ENCODE measurements around the gene CLIC1. TPM values are rescaled to one million over a fixed set of nuclear protein-coding genes. Genes with fewer than 3 reads are reported as not detected.

CLIC1 gene
- total RNA-seq, 1 donor from 2014 or later = 281 TPM

DNA sequence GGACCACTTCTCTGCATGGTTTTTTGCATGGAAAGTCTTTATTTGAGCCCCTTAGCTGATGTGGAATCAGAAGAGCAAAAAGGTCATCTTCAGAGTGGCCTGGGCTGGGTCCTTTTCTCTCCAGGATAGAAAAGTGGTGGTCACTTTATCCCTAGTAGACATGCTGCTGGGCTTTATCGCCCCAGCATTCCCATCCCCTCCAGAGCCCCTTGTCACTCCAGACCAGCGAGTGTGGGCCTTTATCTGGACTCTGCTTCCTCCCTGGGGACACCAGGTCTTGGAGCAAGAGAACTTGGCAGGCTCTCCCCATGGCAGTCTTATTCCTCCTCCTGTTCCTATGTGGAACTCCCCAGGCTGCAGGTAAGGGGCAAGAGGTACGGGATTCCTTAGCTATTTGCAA, 29.7 kb downstream of the CLIC1 start, which contains the start of gene LY6G6F:
TSS of gene LY6G6F (plus strand) at position 268 of the 400 bp plus-strand sequence. CDS start at position 309, 41 bp downstream.
- Histone ChIP-seq H3K9me3 (no peaks in the 10 kb centered on the region), H3K4me3 (no peak within 1 kb of the TSS), H3K27ac (no peak within 1 kb of the TSS), H3K4me1 (peaks cover 6 to 11% of the 10 kb centered on the region in 2 donors), H3K27me3 (no peaks in the 10 kb centered on the region), H3K36me3 (no peaks in the 10 kb centered on the region)
- no peak for TF ChIP-seq CTCF (IDR thresholded peaks at IDR 0.05)
- intact Hi-C loops (cut with DNase I) = no loop called here
- no peak for DNase-seq (ENCODE audit: low spot score in 2 of 2)

- no peak for DNase-seq (ENCODE audit: low spot score in 2 of 2)
- Histone ChIP-seq H3K27ac (no peak overlapping the region), H3K27me3 (no peaks in the 10 kb centered on the region), H3K4me3 (no peak overlapping the region), H3K9me3 (no peaks in the 10 kb centered on the region), H3K36me3 (no peaks in the 10 kb centered on the region), H3K4me1 (peaks cover 11 to 18% of the 10 kb centered on the region in 2 donors)
- TF ChIP-seq CTCF (IDR thresholded peaks at IDR 0.05) = no peak
- intact Hi-C loops (cut with DNase I) = no loop called here
These were observed 30.4 kb downstream of the CLIC1 start for GRCh38 chr6:31705931-31706330.

GRCh38 chr6:31702819-31703716, 33.3 kb downstream of the CLIC1 start, which contains the start of gene ABHD16A:
Gene ABHD16A, minus strand, starts transcription at chr6:31703324. Its CDS starts 43 bp downstream, at chr6:31703281.
- H3K27me3 ChIP-seq = no peaks in the 10 kb centered on the region
- H3K4me3 ChIP-seq = peak within 1 kb of the TSS; percentile 72 to 78
- peaks cover 13 to 21% of the 10 kb centered on the region in 2 donors for H3K4me1 ChIP-seq
- no peak for TF ChIP-seq CTCF (IDR thresholded peaks at IDR 0.05)
- H3K27ac ChIP-seq = peak within 1 kb of the TSS; percentile 92 to 97
- DNase-seq (ENCODE audit: low spot score in 2 of 2) = peak; percentile 97 to 100
- intact Hi-C loops (cut with DNase I) = loop anchor here (1.0 to 2.0 kb wide), 4 partner anchors 26 to 160 kb away; partner anchors contain the start of genes CLIC1, CSNK2B, DDAH2 and NEU1
- peaks cover 12 to 20% of the 10 kb centered on the region in 2 donors for H3K36me3 ChIP-seq
- H3K9me3 ChIP-seq = no peaks in the 10 kb centered on the region

- no peak for DNase-seq (ENCODE audit: low spot score in 2 of 2)
- H3K36me3 ChIP-seq = peaks cover 12 to 20% of the 10 kb centered on the region in 2 donors
- no peaks in the 10 kb centered on the region for H3K9me3 ChIP-seq
- H3K27ac ChIP-seq = peak overlapping the region; percentile 92 to 97
- intact Hi-C loops (cut with DNase I) = loop anchor here (2.0 kb wide), 2 partner anchors 34 to 160 kb away; partner anchors contain the start of genes CLIC1 and NEU1
- H3K4me1 ChIP-seq = peaks cover 13 to 21% of the 10 kb centered on the region in 2 donors
- peak overlapping the region; percentile 72 to 78 for H3K4me3 ChIP-seq
- H3K27me3 ChIP-seq = no peaks in the 10 kb centered on the region
- no peak for TF ChIP-seq CTCF (IDR thresholded peaks at IDR 0.05)
These were observed 33.9 kb downstream of the CLIC1 start for GRCh38 chr6:31702405-31702818.

DNA sequence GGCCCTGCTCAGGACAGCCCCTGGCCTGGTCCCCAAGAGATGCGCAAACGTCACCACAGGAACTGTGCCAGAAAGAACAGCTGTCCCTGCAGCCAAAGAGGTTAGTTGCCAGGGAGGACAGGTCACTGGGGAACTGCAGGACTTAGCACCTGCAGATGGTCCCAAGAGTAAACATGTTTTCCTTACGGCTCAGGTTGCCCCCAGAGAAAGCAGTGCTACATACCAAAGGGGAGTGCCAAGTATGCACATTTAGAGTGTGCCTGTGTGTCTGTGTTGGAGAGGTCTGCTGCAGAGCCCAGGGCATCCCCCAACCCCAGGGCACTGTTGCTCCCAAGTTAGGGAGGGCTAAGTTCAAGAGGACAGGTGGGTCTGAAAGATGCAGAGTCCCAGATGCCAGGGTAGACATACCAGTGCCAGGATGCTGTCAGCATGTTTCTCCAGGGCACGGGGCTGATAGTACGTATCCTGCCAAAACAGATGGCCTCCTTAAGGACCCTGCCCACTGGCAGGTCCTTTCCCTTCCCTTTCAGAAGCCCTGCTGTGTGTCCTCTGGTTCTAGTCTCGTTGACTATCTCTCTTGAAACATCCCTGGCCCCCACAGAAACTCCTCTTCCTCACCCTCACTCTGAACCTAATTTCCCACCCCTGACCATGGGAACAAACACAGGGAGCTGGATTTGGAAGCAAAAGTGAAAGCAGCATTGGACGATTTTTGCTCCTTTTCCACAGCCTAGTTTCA, 34.5 kb downstream of the CLIC1 start:
- Histone ChIP-seq H3K36me3 (peaks cover 15 to 23% of the 10 kb centered on the region in 2 donors), H3K4me3 (peak overlapping the region; percentile 72 to 78), H3K27me3 (no peaks in the 10 kb centered on the region), H3K27ac (peak overlapping the region in 1 of 2 donors; percentile 92), H3K9me3 (no peaks in the 10 kb centered on the region), H3K4me1 (peaks cover 13 to 21% of the 10 kb centered on the region in 2 donors)
- TF ChIP-seq CTCF (IDR thresholded peaks at IDR 0.05) = no peak
- DNase-seq (ENCODE audit: low spot score in 2 of 2) = no peak
- intact Hi-C loops (cut with DNase I) = loop anchor here (2.0 kb wide), 2 partner anchors 35 to 161 kb away; partner anchors contain the start of genes CLIC1 and NEU1

All from ascending aorta (tissue), 2 donors.